ENCODE results near the gene SCARB1. TPM values are rescaled to one million over a fixed set of nuclear protein-coding genes. Genes with fewer than 3 reads are reported as not detected.

The SCARB1 gene
- total RNA-seq, 1 donor from 2014 or later, result 17.9 TPM

DNA sequence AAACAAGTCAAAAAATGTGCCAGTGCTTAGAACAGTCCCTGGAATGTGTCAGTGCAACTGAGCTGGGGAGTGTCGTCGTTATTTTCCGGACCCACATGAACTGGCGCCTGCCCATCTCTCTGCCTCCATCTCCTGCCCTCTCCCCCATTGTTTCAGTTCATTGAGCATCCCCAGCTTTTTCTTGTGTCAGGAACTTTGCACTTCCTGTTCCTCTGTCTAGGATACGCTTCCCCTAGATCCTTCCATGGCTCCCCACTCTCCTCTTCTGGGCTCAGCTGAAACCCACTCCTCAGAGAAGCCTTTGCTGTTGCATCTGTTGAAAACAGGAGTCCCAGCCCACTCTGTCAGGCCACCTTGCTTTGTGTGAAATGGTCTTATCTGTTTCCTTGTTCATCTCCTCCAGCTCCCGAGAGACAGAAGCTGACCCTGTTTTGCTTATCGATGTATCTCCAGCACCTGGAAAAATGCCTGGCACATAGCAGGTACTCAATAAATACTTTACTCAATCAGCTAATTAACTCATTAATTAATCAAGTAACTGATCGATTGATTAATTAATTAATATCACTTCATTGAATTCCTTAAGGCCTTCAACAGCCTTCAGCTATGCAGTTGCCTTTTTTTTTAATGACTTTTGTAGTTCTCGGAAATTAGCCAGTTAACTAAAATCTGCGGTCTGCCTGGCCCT, 2.7 kb upstream of the SCARB1 start:
- intact Hi-C loops (cut with micrococcal nuclease), result loop anchor here (10.0 kb wide), 1 partner anchor 412 kb away; no protein-coding TSS in a partner anchor
- Mint-ChIP-seq H3K4me3 (no peak overlapping the region), H3K27ac (peak overlapping the region; percentile 3), H3K4me1 (ENCODE audit: low read depth) (peaks cover 31% of the 10 kb centered on the region), H3K9me3 (no peaks in the 10 kb centered on the region), H3K27me3 (ENCODE audit: insufficient read depth) (peaks cover 9% of the 10 kb centered on the region), H3K36me3 (ENCODE audit: low read depth) (no peaks in the 10 kb centered on the region)
- no peak for DNase-seq (ENCODE audit: low spot score)

DNA sequence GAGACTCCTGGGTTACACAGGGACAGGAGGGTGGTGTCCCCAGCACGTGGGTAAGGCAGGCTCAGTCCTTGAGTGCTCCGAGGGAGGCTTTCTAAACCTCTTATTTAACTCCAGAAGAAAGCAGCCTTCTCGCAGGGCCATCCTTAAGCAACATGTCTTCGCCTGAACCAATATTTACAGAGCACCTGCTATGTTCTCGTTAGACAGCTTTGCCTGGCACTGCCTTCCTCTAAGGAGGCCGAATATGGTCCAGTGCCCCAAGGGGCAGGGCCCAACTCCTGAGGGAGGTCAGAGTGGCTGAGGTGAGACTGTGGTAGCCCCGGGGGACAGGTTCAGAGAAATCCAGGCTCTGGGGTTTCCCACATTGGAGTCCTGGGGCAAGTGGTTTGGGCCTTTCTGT, 2.1 kb upstream of the SCARB1 start:
- Mint-ChIP-seq H3K4me1 (ENCODE audit: low read depth) (peaks cover 31% of the 10 kb centered on the region), H3K9me3 (no peaks in the 10 kb centered on the region), H3K27ac (no peak overlapping the region), H3K36me3 (ENCODE audit: low read depth) (no peaks in the 10 kb centered on the region), H3K27me3 (ENCODE audit: insufficient read depth) (peaks cover 9% of the 10 kb centered on the region), H3K4me3 (no peak overlapping the region)
- intact Hi-C loops (cut with micrococcal nuclease), result loop anchor here (10.0 kb wide), 1 partner anchor 411 kb away; no protein-coding TSS in a partner anchor
- DNase-seq (ENCODE audit: low spot score), result no peak

DNA sequence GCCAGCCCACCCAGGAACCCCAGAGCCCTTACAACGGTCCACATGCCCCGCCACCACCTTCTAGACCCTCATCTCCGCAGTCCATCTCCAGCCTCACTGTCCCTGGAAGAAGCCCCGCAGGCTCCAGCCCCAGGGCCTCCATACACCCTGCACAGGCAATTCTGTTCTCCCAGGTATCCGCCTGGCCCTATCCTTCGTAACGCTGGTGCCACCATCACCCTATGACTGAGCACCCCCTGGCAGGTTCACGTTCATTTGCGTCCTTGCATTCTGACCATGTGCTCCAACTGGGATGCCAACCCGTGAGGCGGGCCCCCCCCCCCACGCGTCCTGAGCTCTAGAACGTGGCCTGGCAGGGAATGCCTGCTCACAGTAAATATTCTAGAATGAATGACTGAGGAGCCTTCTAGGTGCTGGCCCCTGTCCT, 675 bp upstream of the SCARB1 start:
- Mint-ChIP-seq H3K36me3 (ENCODE audit: low read depth) (no peaks in the 10 kb centered on the region), H3K27me3 (ENCODE audit: insufficient read depth) (peaks cover 7% of the 10 kb centered on the region), H3K27ac (peak overlapping the region; percentile 90), H3K4me1 (ENCODE audit: low read depth) (peaks cover 28% of the 10 kb centered on the region), H3K9me3 (no peaks in the 10 kb centered on the region), H3K4me3 (peak overlapping the region; percentile 82)
- intact Hi-C loops (cut with micrococcal nuclease), result loop anchor here (1.0 to 10.0 kb wide), 4 partner anchors 42 to 410 kb away; partner anchors contain the start of gene AACS
- no peak for DNase-seq (ENCODE audit: low spot score)

DNA sequence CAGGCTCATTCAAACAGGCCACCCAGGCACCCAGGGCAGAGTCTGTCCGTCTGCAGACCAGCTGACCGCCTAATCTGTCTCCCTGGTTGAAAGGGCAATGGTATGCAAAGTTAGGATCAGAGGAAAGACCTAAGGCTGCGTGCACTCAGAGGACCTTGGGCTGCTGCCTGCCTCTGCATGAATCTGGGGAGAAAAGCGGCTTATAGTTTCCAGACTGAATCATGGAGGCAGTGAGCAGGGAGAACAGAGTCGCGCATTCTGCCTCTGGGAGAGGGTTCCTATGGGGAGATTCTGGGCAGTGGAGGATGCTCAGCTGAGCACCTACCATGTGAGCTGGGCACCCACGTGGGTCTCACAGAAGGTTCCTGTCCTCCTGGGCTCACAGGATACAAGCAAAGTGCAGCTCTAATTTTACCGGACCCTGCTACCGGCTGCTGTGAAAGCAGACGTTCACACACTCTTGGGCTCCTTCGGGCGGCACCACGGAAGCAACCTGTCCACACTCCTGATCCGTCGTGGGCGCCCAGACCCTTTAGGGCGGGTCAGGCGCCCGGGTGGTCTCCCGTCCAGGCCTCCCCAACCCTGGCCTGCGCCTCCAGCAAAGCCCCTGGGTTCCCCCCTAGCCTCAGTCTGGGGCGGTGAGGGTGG, 772 bp downstream of the SCARB1 start:
- Mint-ChIP-seq H3K9me3 (no peaks in the 10 kb centered on the region), H3K27me3 (ENCODE audit: insufficient read depth) (peaks cover 2% of the 10 kb centered on the region), H3K27ac (peak overlapping the region; percentile 40), H3K4me1 (ENCODE audit: low read depth) (peaks cover 23% of the 10 kb centered on the region), H3K36me3 (ENCODE audit: low read depth) (no peaks in the 10 kb centered on the region), H3K4me3 (peak overlapping the region; percentile 85)
- DNase-seq (ENCODE audit: low spot score), result no peak
- intact Hi-C loops (cut with micrococcal nuclease), result loop anchor here (1.0 to 10.0 kb wide), 5 partner anchors 89 to 408 kb away; partner anchors contain the start of genes AACS and DHX37

DNA sequence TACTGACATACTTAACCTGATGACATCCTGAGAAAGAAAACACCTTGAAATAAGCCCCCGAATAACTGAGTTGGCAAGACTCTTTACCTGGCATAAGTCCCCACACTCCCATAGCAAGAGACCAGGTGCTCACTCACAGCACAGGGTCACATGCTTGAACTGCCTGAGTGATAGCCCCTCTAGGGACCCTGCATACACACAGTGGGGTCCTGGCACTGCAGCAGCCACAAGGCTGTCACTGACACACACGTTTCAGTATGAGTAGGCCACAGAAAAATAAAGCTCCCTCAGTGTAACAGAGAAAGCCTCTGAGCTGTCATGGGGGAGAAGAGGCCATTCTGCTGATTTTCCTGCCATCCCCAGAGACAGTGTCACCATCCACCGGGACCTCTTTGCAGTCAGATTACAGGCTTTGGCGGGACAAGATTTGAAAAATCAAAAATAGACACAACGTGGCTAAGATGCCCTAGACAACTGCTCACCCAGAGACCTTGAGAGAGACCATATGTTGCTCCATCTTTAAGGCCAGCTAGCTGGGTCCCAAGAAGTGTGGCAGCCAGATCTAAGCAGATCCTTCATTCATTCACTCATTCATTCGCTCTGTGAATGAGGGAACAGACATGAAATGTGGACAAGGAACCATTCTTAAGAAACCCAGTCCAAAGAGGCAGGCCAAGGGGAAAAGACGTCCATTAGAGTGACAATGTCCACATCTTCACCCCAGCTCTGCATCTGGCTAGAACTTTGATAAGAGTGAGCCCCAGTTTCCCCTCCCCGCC, 1.6 kb downstream of the SCARB1 start:
- H3K9me3 Mint-ChIP-seq, result no peaks in the 10 kb centered on the region
- no peak for DNase-seq (ENCODE audit: low spot score)

DNA sequence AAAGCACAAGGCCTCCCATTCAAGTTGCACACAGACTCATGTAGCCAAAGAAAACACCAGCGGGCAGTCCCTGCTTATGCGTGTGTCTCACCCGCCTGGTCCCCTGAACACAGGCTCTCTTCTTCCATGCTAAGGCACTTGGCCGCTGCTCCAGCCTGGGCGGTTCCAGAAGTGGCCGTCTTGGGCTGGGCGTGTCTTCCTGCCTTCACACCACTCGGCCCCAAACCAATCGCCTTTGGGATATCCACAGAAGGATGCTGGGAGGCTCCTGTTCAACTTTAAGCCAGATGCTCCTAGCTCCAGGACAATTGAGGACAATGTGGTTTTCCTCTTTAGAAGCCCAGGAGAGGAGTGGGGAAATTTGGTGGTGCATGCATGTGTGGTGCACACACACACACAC, 2.2 kb downstream of the SCARB1 start:
- H3K36me3 Mint-ChIP-seq (ENCODE audit: low read depth), result no peaks in the 10 kb centered on the region
- peaks cover 2% of the 10 kb centered on the region for H3K27me3 Mint-ChIP-seq (ENCODE audit: insufficient read depth)
- no peak for DNase-seq (ENCODE audit: low spot score)
- intact Hi-C loops (cut with micrococcal nuclease), result loop anchor here (5.0 to 10.0 kb wide), 3 partner anchors 186 to 407 kb away; partner anchors contain the start of gene AACS
- H3K4me1 Mint-ChIP-seq (ENCODE audit: low read depth), result peaks cover 23% of the 10 kb centered on the region
- no peak overlapping the region for H3K27ac Mint-ChIP-seq
- no peaks in the 10 kb centered on the region for H3K9me3 Mint-ChIP-seq
- peak overlapping the region; percentile 85 for H3K4me3 Mint-ChIP-seq

More for the DNA sequence above, 1.6 kb downstream of the SCARB1 start:
- H3K27ac Mint-ChIP-seq, result no peak overlapping the region
- intact Hi-C loops (cut with micrococcal nuclease), result loop anchor here (5.0 to 10.0 kb wide), 3 partner anchors 185 to 407 kb away; partner anchors contain the start of gene AACS
- H3K27me3 Mint-ChIP-seq (ENCODE audit: insufficient read depth), result peaks cover 2% of the 10 kb centered on the region
- H3K4me1 Mint-ChIP-seq (ENCODE audit: low read depth), result peaks cover 23% of the 10 kb centered on the region
- no peaks in the 10 kb centered on the region for H3K36me3 Mint-ChIP-seq (ENCODE audit: low read depth)
- peak overlapping the region; percentile 85 for H3K4me3 Mint-ChIP-seq

DNA sequence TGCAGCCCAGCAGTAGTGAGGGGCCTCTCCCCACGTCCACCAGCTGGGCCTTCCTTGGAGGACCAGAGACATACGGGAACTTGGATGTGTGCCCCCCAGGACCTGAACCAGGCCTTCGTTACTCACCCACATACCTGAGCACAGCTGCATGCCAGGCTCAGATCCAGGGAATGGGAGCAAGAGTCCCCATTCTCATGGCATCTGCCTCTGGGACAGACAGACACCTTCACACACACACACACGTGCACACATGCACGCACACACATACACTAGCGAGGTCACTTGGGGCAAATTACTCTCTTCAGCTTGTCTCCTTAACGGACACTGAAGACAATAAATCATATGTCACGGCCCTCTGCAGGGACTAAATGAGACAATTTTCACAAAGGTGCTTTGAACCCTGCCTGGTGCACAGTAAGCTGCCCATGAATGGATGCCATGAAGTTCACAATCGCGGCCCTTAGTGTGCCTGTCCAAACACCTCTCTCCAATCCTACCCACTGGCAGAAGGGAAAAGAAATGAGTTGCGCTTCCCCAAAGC, 5.7 kb downstream of the SCARB1 start:
- Mint-ChIP-seq H3K27me3 (ENCODE audit: insufficient read depth) (peaks cover 2% of the 10 kb centered on the region), H3K4me3 (no peak overlapping the region), H3K9me3 (no peaks in the 10 kb centered on the region), H3K27ac (no peak overlapping the region), H3K36me3 (ENCODE audit: low read depth) (no peaks in the 10 kb centered on the region), H3K4me1 (ENCODE audit: low read depth) (peaks cover 16% of the 10 kb centered on the region)
- no peak for DNase-seq (ENCODE audit: low spot score)
- intact Hi-C loops (cut with micrococcal nuclease), result no loop called here

DNA sequence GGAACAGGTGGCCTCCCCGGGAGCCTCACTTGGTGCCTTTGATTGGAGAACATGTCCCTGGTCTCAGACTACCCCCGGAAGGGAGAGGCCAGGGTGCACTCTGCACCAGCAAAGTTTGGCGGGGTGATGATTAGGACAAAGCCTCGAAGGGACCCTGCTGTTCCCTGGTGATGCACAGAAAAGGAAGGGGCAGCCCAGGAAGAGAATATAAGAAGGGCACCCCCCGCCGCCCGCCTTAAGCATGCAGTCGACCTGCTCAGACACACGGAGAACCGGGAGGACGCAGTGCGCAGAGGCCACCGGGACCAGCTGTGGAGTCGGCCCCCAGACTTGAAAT, 6.9 kb downstream of the SCARB1 start:
- Mint-ChIP-seq H3K36me3 (ENCODE audit: low read depth) (no peaks in the 10 kb centered on the region), H3K27ac (no peak overlapping the region), H3K27me3 (ENCODE audit: insufficient read depth) (peaks cover 2% of the 10 kb centered on the region), H3K9me3 (no peaks in the 10 kb centered on the region), H3K4me3 (no peak overlapping the region), H3K4me1 (ENCODE audit: low read depth) (peaks cover 13% of the 10 kb centered on the region)
- intact Hi-C loops (cut with micrococcal nuclease), result no loop called here
- DNase-seq (ENCODE audit: low spot score), result no peak

DNA sequence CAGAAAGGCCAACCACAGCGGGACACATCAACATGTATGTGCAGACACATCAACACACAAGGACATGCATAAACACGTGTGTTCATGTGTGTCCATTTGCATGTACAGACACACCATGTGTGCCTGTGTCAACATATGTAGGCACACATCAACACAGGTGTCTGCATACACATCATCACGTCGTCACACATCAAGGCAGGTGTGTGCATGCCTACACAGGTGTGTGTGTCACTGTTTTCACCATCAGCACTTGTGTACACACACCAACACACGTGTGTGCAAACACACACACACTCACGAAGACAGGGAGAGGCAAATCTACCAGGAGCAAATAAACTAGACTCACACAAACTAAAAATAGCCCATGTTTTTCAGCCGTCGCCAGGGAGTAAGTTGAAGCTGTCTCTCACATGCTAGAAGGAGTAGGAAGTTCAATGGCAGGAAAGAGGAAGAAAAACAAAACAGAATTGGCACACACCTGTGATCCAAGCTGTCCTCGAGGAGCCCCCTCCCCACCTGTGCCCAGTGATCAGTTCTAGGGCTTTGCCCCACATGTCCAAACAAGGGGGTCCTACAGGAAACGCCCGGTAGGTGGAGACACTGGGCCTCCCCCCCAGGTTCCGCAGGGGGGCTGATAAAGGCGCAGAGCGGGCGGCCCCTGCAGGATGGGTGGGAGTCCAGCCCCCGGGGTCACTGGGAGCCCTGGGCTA, 7.4 kb downstream of the SCARB1 start:
- Mint-ChIP-seq H3K27ac (no peak overlapping the region), H3K36me3 (ENCODE audit: low read depth) (no peaks in the 10 kb centered on the region), H3K27me3 (ENCODE audit: insufficient read depth) (peaks cover 2% of the 10 kb centered on the region), H3K4me1 (ENCODE audit: low read depth) (peaks cover 9% of the 10 kb centered on the region), H3K9me3 (no peaks in the 10 kb centered on the region), H3K4me3 (no peak overlapping the region)
- DNase-seq (ENCODE audit: low spot score), result no peak
- intact Hi-C loops (cut with micrococcal nuclease), result no loop called here

DNA sequence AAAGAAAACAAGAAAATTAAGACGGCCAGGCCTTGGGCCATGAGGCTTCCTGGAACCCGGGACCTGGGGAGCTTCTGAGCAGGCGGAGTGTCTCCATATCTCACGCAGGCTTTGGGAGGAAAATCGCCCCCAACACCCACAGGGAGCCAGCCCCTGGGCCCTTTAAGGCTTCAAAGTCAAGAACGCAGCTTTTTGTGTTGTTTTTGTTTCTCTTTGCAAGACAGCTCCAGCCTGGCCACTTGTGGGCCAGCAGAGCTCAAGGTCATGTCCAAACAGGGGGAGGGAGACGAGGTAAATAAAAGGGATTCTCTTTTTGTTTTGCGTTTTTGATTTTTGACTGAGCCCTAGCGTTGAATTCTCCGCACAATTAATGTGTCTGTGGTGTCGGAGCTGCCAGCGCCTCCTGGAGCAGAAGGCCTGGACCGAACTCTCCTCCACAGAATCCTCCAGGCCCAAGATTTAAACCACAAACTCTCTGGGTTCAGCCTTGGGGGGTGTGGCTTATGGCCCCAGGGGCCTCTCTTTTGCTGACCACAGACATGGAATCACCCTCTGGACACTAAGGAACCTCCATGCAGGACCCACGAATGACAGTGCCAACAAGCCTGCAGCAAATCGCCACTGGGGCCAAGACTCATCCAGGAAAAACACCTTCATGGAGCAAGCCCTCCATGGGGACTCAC, 8.2 kb downstream of the SCARB1 start:
- Mint-ChIP-seq H3K4me3 (no peak overlapping the region), H3K36me3 (ENCODE audit: low read depth) (no peaks in the 10 kb centered on the region), H3K27me3 (ENCODE audit: insufficient read depth) (peaks cover 2% of the 10 kb centered on the region), H3K27ac (no peak overlapping the region), H3K4me1 (ENCODE audit: low read depth) (peaks cover 9% of the 10 kb centered on the region), H3K9me3 (no peaks in the 10 kb centered on the region)
- DNase-seq (ENCODE audit: low spot score), result no peak
- intact Hi-C loops (cut with micrococcal nuclease), result no loop called here

DNA sequence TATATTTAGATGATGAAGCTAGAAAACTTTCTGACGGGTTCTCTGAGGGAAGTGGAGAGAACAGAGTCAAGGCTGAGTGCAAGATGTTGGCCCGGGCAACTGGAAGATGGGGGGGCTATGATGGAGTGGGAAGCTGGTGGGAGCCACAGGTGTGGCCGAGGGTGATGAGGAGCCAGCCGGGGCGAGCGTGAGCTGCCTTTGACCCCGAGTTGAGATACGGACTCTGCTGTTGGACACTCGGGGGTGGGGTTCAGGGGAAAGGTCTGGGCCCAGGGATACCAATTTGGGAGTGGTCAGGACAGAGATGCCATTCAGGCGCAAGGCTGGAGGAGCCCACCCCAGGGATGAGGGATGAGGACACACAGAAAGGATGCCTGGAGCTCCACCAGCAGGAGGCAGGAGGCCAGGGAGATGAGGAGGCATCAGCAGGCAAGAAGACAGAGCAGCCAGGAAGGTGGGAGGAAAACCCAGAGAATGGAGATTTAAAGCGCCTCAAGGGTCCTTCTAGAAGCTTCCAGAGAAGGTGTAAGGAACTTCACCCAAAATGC, 9.0 kb downstream of the SCARB1 start:
- no peak overlapping the region for H3K27ac Mint-ChIP-seq
- H3K36me3 Mint-ChIP-seq (ENCODE audit: low read depth), result no peaks in the 10 kb centered on the region
- H3K4me1 Mint-ChIP-seq (ENCODE audit: low read depth), result peaks cover 9% of the 10 kb centered on the region
- peaks cover 2% of the 10 kb centered on the region for H3K27me3 Mint-ChIP-seq (ENCODE audit: insufficient read depth)
- no peak for DNase-seq (ENCODE audit: low spot score)
- H3K4me3 Mint-ChIP-seq, result no peak overlapping the region
- H3K9me3 Mint-ChIP-seq, result no peaks in the 10 kb centered on the region
- intact Hi-C loops (cut with micrococcal nuclease), result no loop called here

Data from activated T-helper 1 cell treated with anti-CD3 and anti-CD28 coated beads, Interleukin-12 subunit alpha, Interleukin-12 subunit beta, Interleukin-2, Interleukin-4 antibody, amounts not matched to agents 30 ng/mL and 10 ng/mL and 1 ng/mL, durations not matched to agents 14 hours and 24 hours and 36 hours (primary cell).